ENCODE data around the gene XYLT1.

The XYLT1 gene

DNA sequence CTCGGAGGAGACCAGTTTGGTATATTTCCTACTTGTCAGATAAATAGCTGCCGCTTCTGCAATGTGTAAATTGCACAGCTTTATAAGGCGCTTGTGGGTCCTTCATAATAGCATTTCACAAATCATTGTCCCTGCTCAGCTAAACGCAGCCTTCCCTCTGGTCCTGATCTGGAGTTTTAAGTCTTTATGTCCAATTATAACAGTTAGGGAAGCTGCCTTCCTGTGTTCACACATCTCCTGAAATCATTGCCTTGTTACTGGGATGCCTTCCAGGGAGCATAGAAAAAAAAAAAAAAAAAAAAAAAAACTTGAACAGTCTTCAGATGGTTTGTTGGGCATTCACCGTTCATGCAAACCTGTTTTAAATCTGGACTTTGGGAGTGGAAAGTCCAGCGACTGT, 342.0 kb downstream of the XYLT1 start:
- no peak for TF ChIP-seq ZFX (IDR thresholded peaks at IDR 0.05; ENCODE audit: borderline replicate concordance)
- no peak for TF ChIP-seq CTCF (IDR thresholded peaks at IDR 0.05)
- H3K27ac ChIP-seq: no peak overlapping the region

- no peak overlapping the region for H3K27ac ChIP-seq
- no peak for TF ChIP-seq CTCF (IDR thresholded peaks at IDR 0.05)
- TF ChIP-seq ZFX (IDR thresholded peaks at IDR 0.05; ENCODE audit: borderline replicate concordance): no peak
Observed at GRCh38 chr16:17126156-17126555, 344.6 kb downstream of the XYLT1 start.

GRCh38 chr16:17125671-17126070, 345.1 kb downstream of the XYLT1 start:
- TF ChIP-seq ZFX (IDR thresholded peaks at IDR 0.05; ENCODE audit: borderline replicate concordance) (no peak), CTCF (IDR thresholded peaks at IDR 0.05) (no peak)
- no peak overlapping the region for H3K27ac ChIP-seq

DNA sequence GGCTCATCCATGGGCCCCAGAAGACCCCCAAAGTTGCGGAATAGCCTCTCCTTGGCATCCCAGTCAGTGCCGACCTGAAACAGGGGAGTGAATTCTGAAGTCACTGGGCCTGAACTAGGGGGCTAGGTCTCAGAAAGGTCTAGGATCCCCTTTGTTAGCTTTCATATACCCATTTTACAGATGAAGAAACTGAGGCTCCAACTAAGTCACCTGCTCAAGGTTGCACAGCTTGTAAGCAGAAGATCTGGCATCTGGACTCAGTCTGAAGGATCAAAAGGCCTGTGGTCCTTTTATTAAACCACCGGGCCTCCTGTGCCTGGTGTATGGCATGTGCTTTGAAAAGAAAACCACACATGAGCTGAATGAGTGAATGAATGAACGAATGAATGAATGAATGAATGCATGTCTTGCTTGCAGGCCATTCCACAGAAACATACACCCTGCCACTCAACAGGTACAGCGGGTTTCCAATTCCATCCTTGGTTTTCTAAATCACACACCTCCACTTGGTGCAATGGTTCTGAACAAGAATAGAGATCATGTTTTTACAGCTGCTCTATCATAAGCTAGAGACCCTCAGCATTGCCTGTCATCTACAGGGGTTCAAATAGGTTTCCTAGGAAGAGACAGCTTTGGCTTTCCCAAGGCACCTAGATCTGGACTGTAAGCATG, 352.7 kb downstream of the XYLT1 start:
- no peak overlapping the region for H3K27ac ChIP-seq
- TF ChIP-seq CTCF (IDR thresholded peaks at IDR 0.05): no peak
- no peak for TF ChIP-seq ZFX (IDR thresholded peaks at IDR 0.05; ENCODE audit: borderline replicate concordance)

- TF ChIP-seq ZFX (IDR thresholded peaks at IDR 0.05; ENCODE audit: borderline replicate concordance) (no peak), CTCF (IDR thresholded peaks at IDR 0.05) (no peak)
- H3K27ac ChIP-seq: no peak overlapping the region
Observed at GRCh38 chr16:17116595-17117322, 354.0 kb downstream of the XYLT1 start.

DNA sequence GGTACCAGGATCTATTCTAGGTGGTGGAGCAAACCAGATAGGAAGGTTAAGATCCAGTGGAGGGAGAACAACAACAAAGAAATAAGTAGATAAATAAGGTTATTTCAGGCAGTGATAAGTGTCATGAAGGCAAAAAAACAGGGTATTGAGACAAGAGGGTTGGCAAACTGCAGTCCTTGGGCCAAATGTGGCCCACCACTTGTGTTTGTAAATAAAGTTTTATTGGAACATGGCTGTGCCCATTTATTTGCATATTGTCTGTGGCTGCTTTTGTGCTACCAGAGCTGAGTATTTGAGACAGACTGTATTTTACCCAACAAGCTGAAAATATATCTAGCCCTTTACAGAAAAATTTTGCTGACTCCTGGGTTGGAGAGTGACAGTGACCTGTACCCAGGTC, 361.3 kb downstream of the XYLT1 start:
- no peak overlapping the region for H3K27ac ChIP-seq
- TF ChIP-seq CTCF (IDR thresholded peaks at IDR 0.05) (no peak), ZFX (IDR thresholded peaks at IDR 0.05; ENCODE audit: borderline replicate concordance) (no peak)

DNA sequence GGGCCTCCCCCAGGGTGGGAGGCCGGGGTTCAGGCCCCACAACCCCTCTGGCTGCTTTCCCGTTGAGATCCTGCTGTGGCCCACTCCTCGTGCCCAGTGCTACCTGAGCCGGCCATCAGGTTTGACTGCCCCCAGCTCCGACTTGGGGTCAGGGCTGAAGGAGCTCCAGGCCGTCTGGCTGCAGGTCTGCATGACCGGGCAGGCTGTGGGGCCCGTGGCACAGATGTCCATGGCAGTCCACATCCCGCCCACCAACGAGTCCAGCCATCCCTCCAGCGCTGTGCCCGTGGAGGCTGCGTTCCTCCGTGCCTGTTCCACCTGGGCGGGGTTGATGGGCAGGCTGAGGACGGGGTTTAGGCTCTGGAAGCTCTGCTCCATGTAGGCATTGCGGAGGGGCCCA, 362.2 kb downstream of the XYLT1 start:
- H3K27ac ChIP-seq: no peak overlapping the region
- TF ChIP-seq ZFX (IDR thresholded peaks at IDR 0.05; ENCODE audit: borderline replicate concordance) (no peak), CTCF (IDR thresholded peaks at IDR 0.05) (no peak)
